D721Med (cell line): Measurements from ENCODE around the gene SNX12.

Experiments
- DNase-seq: peaks from one replicate; pipeline ENCODE4 v3.0.0; 2011; ENCODE audit warnings: low spot score; ENCODE audit not compliant: insufficient read length
- FAIRE-seq: peaks from 2 replicates; lab custom pipeline; 2011; peaks lifted over from hg19 to GRCh38; lab: Jason Lieb, UNC
- TF ChIP-seq, protein P1 (sequence below): IDR thresholded peaks from 2 replicates; pipeline ENCODE4 v1.5.1; 2012; ENCODE audit warnings: mild to moderate bottlenecking, control low read depth; ENCODE audit not compliant: insufficient read depth; ENCODE audit errors: missing control alignments

SNX12 gene

DNA sequence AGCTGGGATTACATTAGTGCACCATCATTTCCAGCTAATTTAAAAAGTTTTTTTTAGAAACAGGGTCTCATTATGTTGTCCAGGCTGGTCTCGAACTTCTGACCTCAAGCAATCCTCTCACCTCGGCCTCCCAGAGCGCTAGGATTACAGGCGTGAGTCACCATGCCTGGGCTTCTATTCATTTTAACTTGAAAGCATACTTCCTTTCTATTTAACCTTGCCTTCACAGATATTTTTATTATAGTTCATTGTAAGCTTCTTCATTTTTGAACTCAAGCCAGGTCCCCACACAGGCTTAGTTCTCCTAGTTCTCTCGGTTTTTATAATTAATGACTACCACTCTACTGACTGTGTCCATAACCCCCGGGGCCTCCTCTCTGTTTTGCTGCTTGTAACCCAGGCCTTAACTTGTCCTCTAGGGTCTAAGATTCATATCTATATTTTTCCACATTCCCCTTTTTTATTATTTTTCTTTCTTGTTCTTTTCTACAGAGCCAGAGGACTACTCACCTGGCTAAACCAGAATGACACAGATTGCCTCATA lies 50.7 kb downstream of the SNX12 start:
- no peak for DNase-seq

More for the DNA sequence above, 50.7 kb downstream of the SNX12 start:
- no peak for FAIRE-seq
- TF ChIP-seq, protein P1, sequence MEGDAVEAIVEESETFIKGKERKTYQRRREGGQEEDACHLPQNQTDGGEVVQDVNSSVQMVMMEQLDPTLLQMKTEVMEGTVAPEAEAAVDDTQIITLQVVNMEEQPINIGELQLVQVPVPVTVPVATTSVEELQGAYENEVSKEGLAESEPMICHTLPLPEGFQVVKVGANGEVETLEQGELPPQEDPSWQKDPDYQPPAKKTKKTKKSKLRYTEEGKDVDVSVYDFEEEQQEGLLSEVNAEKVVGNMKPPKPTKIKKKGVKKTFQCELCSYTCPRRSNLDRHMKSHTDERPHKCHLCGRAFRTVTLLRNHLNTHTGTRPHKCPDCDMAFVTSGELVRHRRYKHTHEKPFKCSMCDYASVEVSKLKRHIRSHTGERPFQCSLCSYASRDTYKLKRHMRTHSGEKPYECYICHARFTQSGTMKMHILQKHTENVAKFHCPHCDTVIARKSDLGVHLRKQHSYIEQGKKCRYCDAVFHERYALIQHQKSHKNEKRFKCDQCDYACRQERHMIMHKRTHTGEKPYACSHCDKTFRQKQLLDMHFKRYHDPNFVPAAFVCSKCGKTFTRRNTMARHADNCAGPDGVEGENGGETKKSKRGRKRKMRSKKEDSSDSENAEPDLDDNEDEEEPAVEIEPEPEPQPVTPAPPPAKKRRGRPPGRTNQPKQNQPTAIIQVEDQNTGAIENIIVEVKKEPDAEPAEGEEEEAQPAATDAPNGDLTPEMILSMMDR, result no peak
